ENCODE data around the gene EEF1A1. TPM values are rescaled to one million over a fixed set of nuclear protein-coding genes. Genes with fewer than 3 reads are reported as not detected.
"Not testable (repeated sequence)": the region's sequence is repeated elsewhere in the genome, so short reads cannot be mapped to it uniquely, and the experiment has no call there.

Gene EEF1A1
- total RNA-seq, 1 experiment from 2014 or later: 13,460 TPM

- in situ Hi-C loops (cut with HindIII; ENCODE audit: low pct_unique_long_range_greater_than_20kb, low sequenced_read_pairs): no loop called here
- DNase-seq (ENCODE audit: low read depth, low spot score): no peak
Measured at GRCh38 chr6:73547036-73547435, 26.2 kb upstream of the EEF1A1 start.

- no peak for DNase-seq (ENCODE audit: low read depth, low spot score)
- in situ Hi-C loops (cut with HindIII; ENCODE audit: low pct_unique_long_range_greater_than_20kb, low sequenced_read_pairs): no loop called here
Measured at GRCh38 chr6:73542891-73543290, 22.1 kb upstream of the EEF1A1 start.

- not testable (repeated sequence) for DNase-seq (ENCODE audit: low read depth, low spot score)
Measured at GRCh38 chr6:73542481-73542880, 21.6 kb upstream of the EEF1A1 start.

GRCh38 chr6:73538116-73538779 is 17.4 kb upstream of the EEF1A1 start:
- DNase-seq (ENCODE audit: low read depth, low spot score): no peak
- in situ Hi-C loops (cut with HindIII; ENCODE audit: low pct_unique_long_range_greater_than_20kb, low sequenced_read_pairs): no loop called here

More at GRCh38 chr6:73542481-73542880, 21.6 kb upstream of the EEF1A1 start:
- in situ Hi-C loops (cut with HindIII; ENCODE audit: low pct_unique_long_range_greater_than_20kb, low sequenced_read_pairs): not testable (repeated sequence)

- in situ Hi-C loops (cut with HindIII; ENCODE audit: low pct_unique_long_range_greater_than_20kb, low sequenced_read_pairs): no loop called here
Measured at GRCh38 chr6:73537677-73538076, 16.8 kb upstream of the EEF1A1 start.

GRCh38 chr6:73534628-73535027 is 13.8 kb upstream of the EEF1A1 start:
- DNase-seq (ENCODE audit: low read depth, low spot score): no peak
- in situ Hi-C loops (cut with HindIII; ENCODE audit: low pct_unique_long_range_greater_than_20kb, low sequenced_read_pairs): no loop called here

More at GRCh38 chr6:73537677-73538076, 16.8 kb upstream of the EEF1A1 start:
- peak; percentile 31 for DNase-seq (ENCODE audit: low read depth, low spot score)

- DNase-seq (ENCODE audit: low read depth, low spot score): no peak
- in situ Hi-C loops (cut with HindIII; ENCODE audit: low pct_unique_long_range_greater_than_20kb, low sequenced_read_pairs): no loop called here
Measured at GRCh38 chr6:73532293-73532692, 11.5 kb upstream of the EEF1A1 start.

GRCh38 chr6:73528897-73529296 is 8.1 kb upstream of the EEF1A1 start:
- in situ Hi-C loops (cut with HindIII; ENCODE audit: low pct_unique_long_range_greater_than_20kb, low sequenced_read_pairs): no loop called here

GRCh38 chr6:73525546-73526330 is 4.9 kb upstream of the EEF1A1 start:
- DNase-seq (ENCODE audit: low read depth, low spot score): no peak
- in situ Hi-C loops (cut with HindIII; ENCODE audit: low pct_unique_long_range_greater_than_20kb, low sequenced_read_pairs): no loop called here

More at GRCh38 chr6:73528897-73529296, 8.1 kb upstream of the EEF1A1 start:
- no peak for DNase-seq (ENCODE audit: low read depth, low spot score)

- in situ Hi-C loops (cut with HindIII; ENCODE audit: low pct_unique_long_range_greater_than_20kb, low sequenced_read_pairs): no loop called here
Measured at GRCh38 chr6:73523434-73524123, 2.7 kb upstream of the EEF1A1 start.

GRCh38 chr6:73521351-73521985 is 636 bp upstream of the EEF1A1 start:
- peak; percentile 73 for DNase-seq (ENCODE audit: low read depth, low spot score)
- in situ Hi-C loops (cut with HindIII; ENCODE audit: low pct_unique_long_range_greater_than_20kb, low sequenced_read_pairs): no loop called here

More at GRCh38 chr6:73523434-73524123, 2.7 kb upstream of the EEF1A1 start:
- peak; percentile 47 for DNase-seq (ENCODE audit: low read depth, low spot score)

- in situ Hi-C loops (cut with HindIII; ENCODE audit: low pct_unique_long_range_greater_than_20kb, low sequenced_read_pairs): no loop called here
Measured at GRCh38 chr6:73519926-73520687, 725 bp downstream of the EEF1A1 start.

GRCh38 chr6:73518982-73519881 is 1.6 kb downstream of the EEF1A1 start:
- DNase-seq (ENCODE audit: low read depth, low spot score); in situ Hi-C loops (cut with HindIII; ENCODE audit: low pct_unique_long_range_greater_than_20kb, low sequenced_read_pairs): not testable (repeated sequence)

More at GRCh38 chr6:73519926-73520687, 725 bp downstream of the EEF1A1 start:
- peak; percentile 76 for DNase-seq (ENCODE audit: low read depth, low spot score)

- DNase-seq (ENCODE audit: low read depth, low spot score); in situ Hi-C loops (cut with HindIII; ENCODE audit: low pct_unique_long_range_greater_than_20kb, low sequenced_read_pairs): not testable (repeated sequence)
Measured at GRCh38 chr6:73518100-73518981, 2.5 kb downstream of the EEF1A1 start.

Measured in SK-MEL-5 (cell line).